NCI-H146 (cell line): ENCODE measurements around the gene SPEM1.

ENCODE experiments used
- DNase-seq: peaks from one replicate; lab custom pipeline; 2025; lab: John Stamatoyannopoulos, UW

SPEM1 gene

DNA sequence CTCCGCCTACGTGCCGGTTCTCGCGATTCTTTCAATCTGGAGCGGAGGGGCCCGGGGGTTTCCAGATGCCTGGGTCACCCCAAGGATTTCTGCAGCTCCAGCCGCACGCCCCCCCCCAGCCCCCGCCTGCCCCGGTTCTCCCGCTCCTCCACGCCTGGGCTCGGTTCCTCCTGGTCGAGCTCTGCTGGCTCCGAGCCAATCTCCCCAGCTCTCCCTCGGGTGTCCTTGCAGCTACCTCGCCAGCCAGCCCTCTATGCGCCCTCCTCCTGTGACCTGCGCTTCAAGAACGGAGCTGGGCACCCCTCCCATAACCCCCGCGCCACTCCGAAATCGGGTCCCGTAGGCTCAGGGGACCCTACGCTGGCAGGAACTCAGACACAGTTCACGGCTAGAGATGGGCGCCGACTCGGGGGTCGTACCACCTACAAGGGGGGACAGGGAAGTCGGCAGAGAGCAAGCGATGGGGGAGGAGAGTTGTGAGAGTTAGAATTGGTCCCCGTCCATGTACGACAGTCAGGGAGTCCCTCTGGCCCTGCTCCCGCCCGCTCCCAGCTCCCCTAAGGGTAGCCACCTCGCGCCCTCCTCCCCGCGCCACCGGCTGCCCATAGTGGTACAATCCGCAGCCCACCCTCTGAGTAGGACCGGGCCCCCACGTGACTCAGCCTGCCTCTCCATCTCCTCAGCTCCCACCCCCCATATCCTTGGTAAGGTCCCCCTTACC lies 20.1 kb downstream of the SPEM1 start:
- DNase-seq = peak; percentile 65

- DNase-seq = no peak
Observed at GRCh38 chr17:7440834-7441195, 20.7 kb downstream of the SPEM1 start.

GRCh38 chr17:7441266-7441665 lies 21.1 kb downstream of the SPEM1 start:
- no peak for DNase-seq

- no peak for DNase-seq
Observed at GRCh38 chr17:7442142-7442541, 22.0 kb downstream of the SPEM1 start.

DNA sequence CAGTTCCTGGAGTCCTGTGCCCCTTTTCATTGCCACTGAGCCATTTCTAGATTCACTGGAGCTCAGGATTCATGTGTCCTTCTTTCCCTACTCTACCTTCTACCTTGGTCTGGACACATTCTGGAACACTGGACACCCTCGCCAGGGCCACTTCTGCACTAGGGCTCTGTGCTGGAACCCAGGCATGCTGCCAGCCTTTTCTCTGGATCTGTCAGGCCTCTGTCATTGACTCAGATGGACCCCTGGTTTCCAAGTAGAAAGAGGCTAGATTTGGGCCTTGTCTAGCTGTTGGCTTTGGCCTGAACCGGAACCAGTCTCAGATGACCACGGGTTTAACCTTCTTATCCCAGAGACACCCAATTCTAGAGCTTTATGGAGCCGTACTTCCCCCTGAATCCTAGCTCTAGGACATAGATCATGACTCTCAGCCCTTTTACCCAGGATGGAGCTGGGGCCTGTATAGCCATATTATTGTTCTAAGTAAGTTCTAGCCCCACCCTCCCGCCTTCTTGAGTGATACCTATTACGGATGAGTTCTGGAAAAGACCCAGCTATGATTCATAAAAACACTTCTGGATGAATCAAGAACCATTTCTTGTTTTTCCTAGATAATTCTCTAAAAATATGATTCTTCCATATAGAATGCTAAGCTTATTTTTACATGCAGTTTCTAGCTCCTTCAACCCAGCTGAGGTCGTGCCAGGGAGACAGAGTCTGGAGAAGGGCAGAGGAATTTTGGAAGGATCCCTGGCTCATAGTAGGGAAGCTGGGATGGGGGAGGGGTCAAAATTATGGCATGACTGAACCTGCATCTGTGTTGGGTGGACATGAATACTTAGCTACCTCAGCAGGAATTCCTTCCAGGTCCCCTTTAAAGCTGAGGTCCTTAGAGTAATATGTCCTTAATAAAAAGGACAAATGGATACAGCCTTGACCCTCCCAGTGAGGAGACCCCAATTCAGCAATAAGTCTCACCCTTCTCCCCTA lies 23.7 kb downstream of the SPEM1 start:
- DNase-seq = no peak

- no peak for DNase-seq
Observed at GRCh38 chr17:7444682-7445618, 24.8 kb downstream of the SPEM1 start, which contains the start of gene CHRNB1. Gene CHRNB1, plus strand, starts transcription at chr17:7445061. Its CDS starts 67 bp downstream, at chr17:7445128.

GRCh38 chr17:7445619-7445968 lies 25.5 kb downstream of the SPEM1 start:
- DNase-seq = no peak

GRCh38 chr17:7448461-7448860 lies 28.3 kb downstream of the SPEM1 start:
- no peak for DNase-seq

GRCh38 chr17:7459961-7460545 lies 39.9 kb downstream of the SPEM1 start:
- DNase-seq = no peak

- DNase-seq = no peak
Observed at GRCh38 chr17:7460850-7461660, 40.9 kb downstream of the SPEM1 start.

- DNase-seq = no peak
Observed at GRCh38 chr17:7462474-7463371, 42.6 kb downstream of the SPEM1 start.

- DNase-seq = no peak
Observed at GRCh38 chr17:7463372-7463846, 43.3 kb downstream of the SPEM1 start.

DNA sequence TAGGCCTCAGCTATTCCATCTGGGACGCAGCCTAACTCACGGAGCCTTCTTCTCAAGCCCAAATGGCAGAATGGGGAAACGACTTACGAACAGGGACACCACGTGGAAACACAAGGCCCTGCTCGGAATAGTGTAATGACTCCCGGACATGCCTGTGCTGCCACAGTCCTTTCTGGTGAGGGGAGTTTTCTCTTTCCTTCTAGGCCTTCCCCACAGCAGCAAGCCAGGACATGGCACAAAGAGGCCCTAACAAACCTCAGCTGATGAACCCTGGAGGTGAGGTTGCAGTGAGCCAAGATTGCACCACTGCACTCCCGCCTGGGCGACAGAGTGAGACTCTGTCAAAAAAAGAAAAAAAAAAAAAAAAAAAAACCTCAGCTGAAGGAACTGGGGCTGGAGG lies 44.0 kb downstream of the SPEM1 start:
- no peak for DNase-seq

DNA sequence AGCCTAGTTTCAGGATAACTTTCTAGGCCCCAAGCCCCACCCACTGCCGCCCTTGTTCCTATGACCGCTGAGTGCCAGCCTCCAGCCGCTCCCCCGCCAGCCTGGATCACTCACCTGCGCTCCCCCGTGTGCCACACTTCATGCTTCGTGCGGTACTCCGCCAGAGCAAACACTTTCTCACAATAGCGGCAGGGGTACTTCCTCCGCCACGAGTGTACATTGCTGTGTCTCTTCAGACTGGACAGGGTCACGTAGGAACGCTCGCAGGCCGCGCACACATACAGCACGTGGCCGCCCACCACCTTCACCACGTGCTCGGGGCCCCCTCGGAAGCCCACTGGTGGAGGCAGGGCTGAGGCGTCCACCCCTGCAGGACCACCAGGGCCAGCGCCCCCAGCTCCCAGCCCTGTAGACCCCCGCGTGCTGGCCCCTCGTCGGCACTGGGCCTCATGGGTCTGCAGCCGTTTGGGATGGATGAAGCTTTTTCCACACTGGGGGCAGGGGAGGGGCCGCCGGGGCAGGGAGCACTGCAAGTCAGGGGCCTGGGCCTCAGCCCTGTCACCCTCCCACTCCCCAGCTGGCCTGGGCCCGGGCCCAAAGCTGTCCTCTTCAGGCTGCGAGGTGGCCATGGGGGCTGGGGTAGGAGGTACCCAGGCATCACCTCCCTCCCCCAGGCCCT lies 45.6 kb downstream of the SPEM1 start:
- no peak for DNase-seq

- DNase-seq = no peak
Observed at GRCh38 chr17:7466318-7466638, 46.2 kb downstream of the SPEM1 start.

DNA sequence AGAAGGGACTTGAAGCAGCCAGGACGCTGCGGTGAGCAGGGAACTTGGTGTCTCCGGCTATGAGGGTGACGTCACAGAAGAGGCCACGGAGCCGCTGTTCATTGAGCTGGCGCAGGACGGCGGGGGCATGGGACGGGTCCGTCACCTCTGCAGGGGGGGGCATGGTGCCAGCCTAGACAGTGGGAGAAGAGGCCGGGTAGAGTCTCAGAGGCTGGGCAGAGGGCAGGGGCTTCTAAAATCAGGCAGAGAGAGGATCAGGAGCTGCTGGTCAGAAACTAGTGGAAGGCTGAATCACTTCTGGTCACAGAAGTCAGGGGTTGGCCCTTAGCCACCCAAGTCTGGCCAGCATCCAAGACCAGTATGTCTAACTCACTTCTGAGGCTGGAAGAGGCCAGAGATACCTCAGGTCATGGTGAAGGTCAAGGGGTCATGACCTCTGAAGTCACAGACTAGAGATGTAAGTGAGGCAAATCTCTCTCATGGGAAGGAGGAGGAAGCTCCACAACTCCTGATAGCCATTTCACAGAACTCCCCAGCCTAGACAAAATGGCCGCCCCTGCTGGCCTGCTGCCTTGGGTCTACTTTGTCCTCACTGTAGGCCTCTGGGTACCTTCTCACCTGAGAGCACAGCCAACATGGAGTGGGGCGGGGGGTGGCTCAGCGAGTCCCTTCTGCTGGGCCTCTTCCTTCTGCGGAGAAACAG lies 46.7 kb downstream of the SPEM1 start:
- no peak for DNase-seq

GRCh38 chr17:7467498-7467897 lies 47.4 kb downstream of the SPEM1 start:
- DNase-seq = no peak

DNA sequence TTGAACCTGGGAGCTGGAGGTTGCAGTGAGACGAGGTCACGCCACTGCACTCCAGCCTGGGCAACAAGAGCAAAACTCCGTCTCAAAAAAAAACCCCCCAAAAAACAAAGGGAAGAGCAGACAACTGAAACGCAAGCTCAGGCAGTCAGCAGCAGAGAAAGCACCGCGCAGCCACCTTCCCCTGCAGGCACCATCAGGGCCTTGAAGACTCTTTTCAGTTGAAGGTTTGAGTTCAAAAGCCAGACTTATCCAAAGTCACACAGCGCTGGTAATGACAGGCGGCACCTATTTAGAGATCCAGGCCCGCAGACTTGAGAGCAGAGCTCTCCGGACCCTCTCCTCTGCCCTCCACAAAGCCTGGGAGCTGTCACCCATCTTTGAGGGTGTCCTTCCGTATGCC lies 48.2 kb downstream of the SPEM1 start:
- no peak for DNase-seq
